ENCODE data around the gene NDUFAF4.

- TF ChIP-seq CTCF (IDR thresholded peaks at IDR 0.05; ENCODE audit: low read depth, low read length, poor library complexity, severe bottlenecking): no peak
- TF ChIP-seq EZH2phosphoT487 (IDR thresholded peaks at IDR 0.05; ENCODE audit: borderline replicate concordance, low read length): no peak
These were observed 28.7 kb upstream of the NDUFAF4 start for GRCh38 chr6:96926425-96926824.

All from DOHH2 (cell line).